HG03521 (cell line): ENCODE results near the gene MCM5.
"Not testable (repeated sequence)": the region's sequence is repeated elsewhere in the genome, so short reads cannot be mapped to it uniquely, and the experiment has no call there.

Experiments used
- ATAC-seq: cut with Tn5 transposase; IDR thresholded peaks from one replicate; pipeline ENCODE4 v1.9.1; 2021; ENCODE audit warnings: mild to moderate bottlenecking, moderate library complexity; ENCODE audit not compliant: unreplicated experiment

The MCM5 gene

DNA sequence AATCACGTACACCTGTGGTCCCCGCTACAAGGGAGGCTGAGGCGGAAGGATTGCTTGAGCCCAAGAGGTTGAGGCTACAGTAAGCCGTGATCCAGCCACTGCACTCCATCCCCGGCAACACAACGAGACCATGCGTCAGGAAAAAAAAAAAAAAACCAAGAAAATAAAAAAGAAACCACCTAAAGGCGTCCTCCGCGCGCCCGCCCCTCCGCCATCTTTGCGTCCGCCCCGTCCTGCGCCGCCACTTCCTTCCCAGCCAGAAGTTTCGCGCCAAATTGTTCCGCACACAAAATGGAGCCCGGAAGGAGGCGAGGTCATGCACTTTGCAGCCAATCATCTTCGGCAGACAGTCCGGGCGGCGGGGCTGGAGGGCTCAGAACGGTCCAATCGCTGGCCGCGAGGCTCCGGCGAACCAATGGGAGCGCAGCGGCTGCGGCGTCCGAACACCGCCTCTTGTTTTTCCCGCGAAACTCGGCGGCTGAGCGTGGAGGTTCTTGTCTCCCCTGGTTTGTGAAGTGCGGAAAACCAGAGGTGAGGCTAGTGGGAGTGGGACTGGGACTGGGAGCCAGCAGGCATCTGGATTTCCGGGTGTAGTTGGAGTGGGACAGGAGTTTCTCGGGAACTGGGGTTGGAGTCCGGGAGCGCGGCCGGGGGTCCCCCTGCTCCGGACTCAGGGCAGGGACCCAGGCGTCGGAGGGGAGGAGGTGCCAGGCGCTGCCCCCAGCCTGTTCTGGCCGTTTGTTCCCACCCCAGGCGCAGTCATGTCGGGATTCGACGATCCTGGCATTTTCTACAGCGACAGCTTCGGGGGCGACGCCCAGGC is at the start of gene MCM5:
TSS of gene MCM5 (plus strand) at position 463 of the 823 bp plus-strand sequence. CDS start at position 762, 299 bp downstream.
- ATAC-seq, result peak; percentile 95

DNA sequence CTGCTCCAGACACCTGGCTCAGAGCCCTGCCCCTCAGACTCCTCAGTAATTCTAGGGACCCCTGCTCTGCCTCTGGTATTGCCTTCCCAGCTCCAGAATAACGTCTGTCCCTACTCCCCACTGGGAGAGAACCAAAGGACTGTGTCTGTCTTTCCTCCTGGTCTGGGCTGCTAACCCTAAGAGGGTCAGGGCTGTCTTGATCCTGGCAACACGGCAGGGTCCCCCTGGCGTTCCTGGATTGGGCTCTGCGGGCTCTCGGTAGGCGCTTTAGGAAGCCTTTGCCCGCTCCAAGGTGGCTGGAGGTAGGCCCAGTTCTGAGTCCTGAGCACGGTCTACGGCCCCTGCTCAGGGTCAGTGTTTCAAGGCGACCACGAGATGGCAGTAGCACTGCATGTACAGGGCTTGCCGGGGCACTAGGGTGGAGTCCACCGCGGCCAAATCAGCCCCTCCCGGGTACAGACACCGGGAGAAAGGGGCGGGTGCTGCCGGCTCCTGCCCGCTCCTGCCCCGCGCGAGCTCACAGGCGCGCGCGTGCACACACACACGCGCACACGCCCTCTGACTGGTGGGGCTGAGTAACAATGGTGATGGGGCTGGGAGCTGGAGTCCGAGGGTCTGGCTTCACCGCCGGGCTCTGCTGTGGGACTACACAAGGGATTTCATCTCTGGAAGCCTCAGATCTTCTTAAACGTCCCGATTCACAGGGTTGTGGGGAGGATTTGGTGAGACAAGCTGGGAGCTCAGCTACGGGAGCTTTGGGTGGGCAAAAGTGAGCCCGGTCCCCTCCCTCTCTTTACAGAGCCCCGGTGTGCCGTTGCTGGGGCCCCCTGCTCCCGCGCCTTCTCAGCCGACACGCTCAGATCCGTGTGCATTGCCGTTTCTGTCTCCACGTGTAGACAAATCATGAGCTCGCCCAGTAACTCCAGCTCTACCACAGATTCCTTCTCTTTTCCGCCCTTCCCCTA is 49.1 kb upstream of the MCM5 start:
- peak; percentile 78 for ATAC-seq

DNA sequence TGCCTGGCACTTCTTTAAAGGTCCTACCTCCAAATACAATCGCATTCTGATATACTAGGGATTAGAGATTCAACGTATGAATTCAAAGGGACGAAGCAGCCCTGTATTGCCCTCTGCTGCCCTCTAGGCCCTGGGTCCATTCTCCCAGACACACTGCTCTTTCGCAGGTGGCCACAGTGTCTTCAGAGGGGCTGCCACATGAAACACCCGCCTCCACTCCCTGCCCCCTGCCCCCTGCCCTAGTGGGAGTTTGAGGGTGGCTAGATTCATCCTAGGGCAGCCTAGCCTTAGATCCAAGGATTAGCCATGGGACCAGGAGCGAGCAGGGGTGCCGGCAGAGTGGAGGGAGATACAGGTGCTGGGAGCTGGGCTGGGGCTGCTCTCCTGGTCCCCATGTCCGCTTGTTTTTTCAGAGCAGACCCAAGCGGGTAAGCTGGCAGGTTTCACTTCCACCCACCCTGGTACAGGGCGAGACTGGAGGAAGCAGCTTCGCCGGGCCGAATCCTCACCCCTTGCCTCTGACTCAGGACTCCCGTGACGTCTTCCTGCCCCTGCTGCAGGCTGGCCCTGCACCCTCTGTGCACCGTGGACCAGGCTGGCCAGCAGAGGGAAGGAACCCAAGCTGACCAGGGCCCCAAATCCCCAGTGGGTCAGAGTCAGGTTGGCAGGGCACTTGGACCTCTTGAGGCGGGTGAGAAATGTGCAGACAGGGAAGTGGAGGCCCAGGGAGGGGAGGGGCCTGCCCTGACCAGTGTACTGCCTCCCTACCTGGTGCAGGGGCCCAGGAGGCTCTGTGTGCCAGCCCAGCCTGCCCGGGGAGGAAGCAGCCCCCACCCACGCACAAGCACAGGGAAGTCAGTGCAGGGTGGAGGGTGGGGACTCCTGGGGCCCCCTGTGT is 47.5 kb upstream of the MCM5 start:
- ATAC-seq, result no peak

DNA sequence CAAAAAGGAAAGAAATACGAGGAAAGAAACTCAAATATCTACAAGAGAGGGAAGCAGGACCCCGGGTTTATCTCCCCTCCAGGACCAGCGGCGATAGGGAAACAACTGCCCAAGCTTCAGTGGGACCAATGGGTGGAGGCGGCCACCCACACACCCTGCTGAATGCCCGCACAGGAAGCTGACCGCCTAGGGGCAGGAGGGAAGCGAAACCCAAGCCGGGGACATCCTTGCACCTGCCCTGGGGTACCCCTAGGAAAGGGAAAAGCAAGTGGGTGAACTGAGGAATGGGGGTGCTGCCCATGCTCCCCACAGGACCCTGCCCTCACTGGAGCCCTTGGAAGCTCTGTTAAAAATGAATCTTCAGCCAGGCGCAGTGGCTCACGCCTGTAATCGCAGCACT is 46.6 kb upstream of the MCM5 start:
- ATAC-seq, result no peak

DNA sequence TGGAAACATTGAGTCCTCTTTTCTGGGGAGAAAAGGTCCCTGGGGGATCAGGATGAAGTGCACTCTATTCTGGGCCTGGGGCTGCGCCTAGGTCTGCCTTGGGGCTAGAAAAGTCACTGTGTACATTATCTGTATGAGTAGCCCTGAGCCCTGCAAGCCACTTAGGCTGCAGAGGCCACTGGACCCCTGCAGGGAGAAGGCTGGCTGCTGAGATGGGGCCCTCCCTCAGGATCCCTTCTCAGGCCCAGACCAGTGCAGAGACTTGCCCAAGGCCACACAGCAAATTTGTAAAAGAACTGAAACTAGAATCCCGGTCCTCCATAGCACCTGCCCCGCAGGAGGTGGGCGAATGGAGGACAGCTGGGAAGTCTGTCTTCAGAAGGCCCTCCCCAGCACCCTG is 45.9 kb upstream of the MCM5 start:
- no peak for ATAC-seq

DNA sequence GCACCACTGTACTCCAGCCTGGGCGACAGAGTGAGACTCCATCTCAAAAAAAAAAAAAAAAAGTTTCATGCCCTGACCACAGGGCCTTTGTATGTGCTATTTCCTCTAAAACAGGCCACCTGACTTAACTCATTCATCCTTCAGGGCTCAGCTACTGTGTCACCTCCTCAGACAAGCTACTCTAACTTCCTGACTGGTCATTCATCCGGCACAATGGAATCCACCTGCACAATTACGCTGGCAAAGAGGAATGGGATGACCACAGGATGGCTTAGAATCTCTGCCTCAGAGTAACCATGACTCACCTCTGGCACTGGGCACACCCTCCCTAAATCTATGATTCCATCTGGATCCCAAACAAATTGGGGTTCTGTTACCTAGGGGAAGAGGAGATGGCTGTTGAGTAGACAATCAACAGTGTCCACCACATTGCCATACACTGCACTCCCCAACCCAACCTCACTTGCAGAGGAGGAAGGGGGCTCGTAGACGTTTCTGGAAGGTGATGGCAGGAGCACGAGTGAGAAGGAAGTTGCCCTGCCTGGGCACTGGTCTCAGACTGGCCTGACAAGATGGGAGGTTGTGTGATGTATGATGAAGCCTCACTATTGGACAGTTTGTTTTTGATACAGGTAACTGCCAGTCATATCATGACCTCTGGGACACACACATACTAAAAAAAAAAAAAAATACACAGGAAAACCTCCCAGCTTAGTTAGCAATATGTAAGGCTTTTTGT is 41.9 kb upstream of the MCM5 start:
- ATAC-seq, result no peak

DNA sequence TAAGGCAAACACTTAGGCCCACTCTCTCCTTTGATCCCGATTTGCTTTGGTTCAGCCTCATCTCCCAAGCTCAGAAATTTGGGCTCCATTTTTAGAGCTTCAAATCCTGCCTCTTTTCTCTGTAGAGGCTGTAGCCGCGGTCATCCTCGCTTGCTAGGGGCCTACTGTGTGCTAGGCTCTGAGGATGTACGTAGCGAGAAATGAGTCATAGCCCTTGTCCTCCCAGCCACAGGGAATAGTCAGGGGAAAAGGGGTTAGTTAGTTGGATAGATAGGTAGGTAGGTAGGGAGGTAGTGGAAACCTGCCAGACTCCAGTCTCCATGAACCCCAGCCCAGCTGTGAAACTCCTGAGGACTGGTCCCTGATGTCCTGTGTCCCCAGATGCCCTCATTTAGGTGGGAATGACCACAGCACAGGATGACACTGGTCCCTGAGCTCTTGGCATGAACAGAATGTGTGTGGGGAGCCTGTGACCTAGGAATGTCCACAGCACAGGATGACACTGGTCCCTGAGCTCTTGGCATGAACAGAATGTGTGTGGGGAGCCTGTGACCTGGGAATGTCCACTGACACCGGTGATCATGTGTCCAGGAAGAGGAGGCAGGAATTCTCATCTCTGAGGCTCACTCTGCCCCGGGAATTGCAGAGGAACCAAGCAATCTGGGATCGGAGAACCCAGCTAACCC is 40.4 kb upstream of the MCM5 start:
- ATAC-seq, result no peak

DNA sequence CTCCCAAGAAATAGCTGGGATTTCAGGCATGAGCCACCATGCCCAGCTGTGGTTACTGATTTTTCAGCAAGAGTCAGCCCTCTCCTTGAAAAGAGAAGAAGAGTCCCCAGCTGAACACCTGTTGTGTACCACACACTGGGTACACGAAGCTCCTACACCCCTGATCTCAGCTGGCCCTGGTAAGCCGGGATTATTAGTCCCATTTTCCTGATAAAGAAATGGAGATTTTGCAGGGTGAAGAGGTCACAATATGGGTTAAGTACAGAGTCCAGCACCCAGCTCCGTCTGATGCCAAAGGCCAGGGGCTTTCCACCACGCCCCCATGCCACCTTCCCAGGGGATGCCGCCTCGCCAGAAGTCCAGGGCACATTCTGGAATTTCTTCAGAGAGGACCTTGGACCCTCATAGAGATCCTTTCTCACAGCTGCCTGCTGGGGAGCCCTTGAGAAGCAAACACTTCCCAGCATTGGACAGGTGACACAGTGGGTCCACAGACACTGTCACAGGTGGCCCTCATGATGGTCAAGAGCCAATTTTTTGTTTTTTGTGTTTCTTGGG is 38.9 kb upstream of the MCM5 start:
- ATAC-seq, result no peak

DNA sequence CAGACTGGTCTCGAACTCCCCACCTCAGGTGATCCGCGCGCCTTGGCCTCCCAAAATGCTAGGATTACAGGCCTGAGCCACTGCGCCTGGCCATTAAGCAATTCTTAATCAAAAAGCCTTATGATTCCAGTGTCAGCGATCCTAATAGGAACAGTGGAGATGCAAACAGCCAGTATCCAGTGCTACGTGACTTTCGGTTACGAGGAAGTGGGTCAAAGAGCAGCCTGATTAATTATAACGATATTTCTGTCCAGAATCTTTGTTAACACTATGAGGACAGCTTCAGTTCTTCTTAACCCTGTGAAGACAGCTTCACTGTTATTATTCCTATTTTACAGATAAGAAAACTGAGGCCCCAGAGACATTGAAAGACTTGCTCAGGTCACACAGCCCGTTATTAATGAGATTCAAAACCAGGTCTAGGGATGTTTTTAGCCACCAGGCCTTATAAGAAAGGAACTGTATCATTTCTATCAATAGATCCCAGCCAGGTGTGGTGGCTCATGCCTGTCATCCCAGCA is 36.3 kb upstream of the MCM5 start:
- no peak for ATAC-seq

DNA sequence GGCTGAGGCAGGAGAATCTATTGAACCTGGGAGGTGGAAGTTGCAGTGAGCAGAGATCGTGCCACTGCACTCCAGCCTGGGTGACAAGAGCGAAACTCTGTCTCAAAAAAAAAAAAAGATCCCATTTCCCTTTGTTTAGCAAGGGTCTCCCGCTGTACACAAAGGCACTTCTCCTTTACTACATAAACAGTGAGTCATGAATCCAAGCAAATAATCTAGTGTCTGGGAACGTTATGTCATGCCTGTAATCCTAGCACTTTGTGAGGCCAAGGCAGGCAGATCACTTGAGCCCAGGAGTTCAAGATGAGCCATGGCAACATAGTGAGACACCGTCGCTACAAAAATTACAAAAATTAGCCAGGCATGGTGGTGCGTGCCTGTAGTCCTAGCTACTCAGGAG is 35.7 kb upstream of the MCM5 start:
- not testable (repeated sequence) for ATAC-seq

DNA sequence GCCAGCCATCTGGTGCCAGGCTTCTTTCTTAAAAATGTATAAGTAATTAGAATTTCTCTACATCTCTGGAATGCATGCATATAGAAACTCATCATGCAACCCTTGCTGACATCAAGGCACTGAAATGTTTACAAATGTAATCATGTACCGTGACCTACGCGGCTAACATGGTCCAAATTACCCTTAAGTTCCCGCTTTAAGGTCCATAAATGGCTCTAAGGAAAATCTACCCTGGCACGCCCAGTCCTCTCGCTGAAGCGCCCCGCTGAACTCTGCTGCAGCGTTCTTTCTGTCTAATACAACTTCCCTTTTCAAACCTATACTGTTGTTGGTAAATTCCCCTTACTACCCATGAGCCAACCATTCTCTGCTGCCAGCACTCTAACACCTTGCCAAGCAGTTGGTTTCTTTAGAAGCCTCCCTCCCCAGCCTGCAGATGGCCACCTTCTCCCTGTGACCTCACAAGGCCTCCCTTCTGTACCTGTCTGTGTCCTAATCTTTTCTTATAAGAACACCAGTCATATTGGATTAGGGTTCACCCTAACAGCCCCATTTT is 32.5 kb upstream of the MCM5 start:
- no peak for ATAC-seq

DNA sequence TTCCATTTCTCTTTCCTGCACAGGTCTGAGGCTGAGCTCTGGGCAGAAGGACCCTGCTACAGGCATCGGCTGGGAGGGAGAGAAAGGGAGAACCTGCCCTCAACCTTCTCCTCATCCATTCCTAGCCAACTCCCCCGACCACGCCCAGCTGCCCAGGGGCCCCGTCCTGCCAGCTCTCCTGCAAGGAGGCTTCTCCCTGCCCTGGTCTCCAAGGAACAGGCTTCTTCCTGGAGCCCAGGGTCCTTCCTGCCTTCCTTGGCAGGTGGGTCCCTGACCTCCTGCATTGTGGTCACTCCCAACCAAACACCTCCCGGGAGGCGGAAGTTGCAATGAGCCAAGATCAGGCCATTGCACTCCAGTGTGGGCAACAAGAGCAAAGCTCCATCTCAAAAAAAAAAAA is 31.6 kb upstream of the MCM5 start:
- no peak for ATAC-seq

DNA sequence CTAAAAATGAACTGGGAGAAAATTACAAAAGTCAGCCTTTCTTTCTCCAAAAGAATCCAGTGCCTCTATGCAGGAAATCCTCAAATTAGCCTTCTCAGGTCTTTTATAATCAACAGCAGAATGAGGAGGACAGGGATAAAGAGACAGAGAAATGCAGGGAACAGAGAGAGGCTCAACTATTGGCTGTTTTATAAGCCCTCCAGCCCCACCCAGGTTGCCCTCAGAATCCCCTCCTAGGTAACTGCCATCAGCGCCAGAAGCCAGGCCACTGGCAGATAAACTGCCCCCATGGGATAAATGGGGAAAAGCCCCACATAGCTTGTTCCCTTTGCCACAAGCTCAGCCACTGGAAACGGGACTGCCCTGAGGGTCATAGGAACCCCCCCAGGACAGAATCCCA is 29.9 kb upstream of the MCM5 start:
- no peak for ATAC-seq

DNA sequence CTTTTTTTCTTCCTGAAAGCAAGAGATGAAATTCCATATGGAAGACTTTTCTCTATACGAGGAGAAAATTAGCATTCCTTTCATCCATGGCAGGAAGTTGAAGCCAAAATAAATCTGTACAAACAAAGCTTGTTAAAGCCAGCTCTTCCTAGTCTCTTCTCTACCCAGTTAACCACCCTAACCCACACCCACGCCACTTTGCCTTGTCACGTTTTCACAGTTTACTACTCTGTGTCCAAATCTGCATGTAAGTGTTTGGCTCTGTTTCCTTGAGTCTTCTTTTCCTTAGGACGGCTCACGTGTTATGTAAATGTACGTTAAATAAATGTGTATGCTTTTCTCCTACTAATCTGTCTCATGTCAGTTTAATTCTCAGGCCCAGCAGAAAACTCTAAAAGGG is 26.2 kb upstream of the MCM5 start:
- ATAC-seq, result no peak

DNA sequence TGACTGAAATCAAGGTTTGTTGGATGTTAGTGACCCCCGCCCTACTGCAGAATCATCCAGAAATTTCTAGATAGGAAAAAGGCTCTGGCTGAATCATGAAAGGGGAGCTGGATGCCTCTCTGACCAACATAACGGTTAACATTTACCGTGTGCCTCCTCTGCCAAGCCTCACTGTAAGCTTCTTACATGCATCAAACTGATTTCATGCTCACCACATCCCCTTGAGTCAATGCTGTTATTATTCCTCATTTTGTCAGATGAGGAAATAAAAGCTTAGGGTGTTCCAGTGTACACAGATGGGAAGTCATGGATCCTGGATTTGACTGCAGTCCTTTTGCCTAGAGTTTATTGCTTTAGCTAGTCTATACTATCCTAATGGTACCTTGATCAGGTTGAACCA is 24.9 kb upstream of the MCM5 start:
- no peak for ATAC-seq

DNA sequence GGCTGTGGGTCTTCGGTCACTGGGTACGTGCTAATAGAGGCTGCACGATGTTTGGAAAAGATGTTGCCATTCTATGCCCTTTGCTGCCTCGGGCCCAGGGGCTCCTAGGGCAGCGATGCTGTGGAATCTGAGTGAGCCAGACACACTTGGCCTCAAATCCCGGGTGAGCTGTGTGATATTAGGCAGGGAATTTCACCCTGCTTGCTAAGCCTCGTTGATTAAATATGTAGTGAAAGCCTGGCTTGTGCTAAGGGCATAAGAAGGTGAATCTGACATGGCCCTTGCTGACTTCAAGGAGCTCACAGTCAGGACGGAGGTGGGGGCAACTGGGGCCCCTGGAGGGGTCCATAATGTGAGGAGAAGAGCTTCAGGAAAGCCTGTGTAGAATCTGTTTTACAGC is 24.4 kb upstream of the MCM5 start:
- no peak for ATAC-seq

DNA sequence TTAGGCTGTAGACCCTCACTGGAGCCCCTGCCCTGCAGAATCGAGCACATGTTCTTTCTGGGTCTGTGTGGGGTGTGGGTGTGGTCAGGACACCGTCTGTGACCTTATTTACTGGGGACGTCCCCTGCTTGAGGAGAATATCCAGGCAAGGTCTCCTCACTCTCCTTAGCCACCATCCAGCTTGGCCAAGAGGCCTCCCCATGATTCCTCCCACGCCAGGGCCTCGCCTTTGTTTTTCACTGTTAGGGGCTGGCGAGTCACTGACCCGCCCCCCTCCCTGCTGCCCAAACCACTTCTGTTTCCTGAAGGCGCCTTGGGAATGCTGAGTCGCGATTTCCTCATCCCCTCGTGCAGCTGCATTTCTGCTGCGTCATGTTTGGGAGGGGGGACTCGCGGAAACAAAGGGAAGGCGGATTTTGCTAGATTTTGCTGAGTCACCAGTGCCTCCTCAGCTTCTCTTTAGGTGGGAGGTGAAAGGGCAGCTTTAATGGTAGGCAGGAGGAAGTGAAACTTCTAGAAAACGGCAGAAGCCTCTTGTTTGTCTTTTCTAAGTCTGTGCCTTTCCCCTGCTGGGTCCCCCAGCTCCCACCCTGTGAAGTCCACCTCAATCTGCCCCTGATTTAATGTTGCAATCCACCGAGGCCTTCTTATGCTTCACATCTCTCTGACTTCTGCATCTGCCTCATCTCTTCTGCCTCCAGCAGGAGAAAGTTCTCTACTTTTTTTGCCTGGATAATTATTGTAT is 23.0 kb upstream of the MCM5 start:
- no peak for ATAC-seq

DNA sequence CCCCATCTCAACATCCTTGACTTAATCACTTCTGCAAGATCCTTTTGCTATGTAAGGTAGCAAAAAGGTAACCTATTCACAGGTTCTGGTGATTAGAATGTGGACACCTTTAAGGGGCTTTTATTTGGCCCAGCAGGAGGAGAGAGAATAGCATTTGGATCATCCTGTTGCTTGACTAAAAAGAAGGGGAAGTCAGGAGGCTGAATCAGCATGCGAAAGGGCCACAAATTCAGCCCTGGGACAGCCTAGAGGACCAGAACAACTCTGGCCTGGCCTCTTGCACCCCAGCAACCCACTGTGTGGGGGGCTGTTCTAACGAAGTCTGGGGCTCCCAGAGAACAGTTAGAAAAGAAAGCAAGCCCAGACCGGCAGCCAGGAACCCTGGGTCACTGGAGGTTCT is 22.2 kb upstream of the MCM5 start:
- ATAC-seq, result no peak
